HG03520 (cell line): ENCODE data around the gene PRKCH.
"Not testable (repeated sequence)": the region's sequence is repeated elsewhere in the genome, so short reads cannot be mapped to it uniquely, and the experiment has no call there.

Source experiments
- ATAC-seq: cut with Tn5 transposase; IDR thresholded peaks from one replicate; pipeline ENCODE4 v1.9.1; 2021; ENCODE audit warnings: mild to moderate bottlenecking, moderate library complexity; ENCODE audit not compliant: unreplicated experiment

Gene PRKCH

GRCh38 chr14:61451491-61451890 lies 130.1 kb downstream of the PRKCH start:
- ATAC-seq: no peak

GRCh38 chr14:61451891-61452400 lies 130.6 kb downstream of the PRKCH start:
- no peak for ATAC-seq

GRCh38 chr14:61452452-61452851 lies 131.1 kb downstream of the PRKCH start:
- no peak for ATAC-seq

GRCh38 chr14:61453103-61453767 lies 131.9 kb downstream of the PRKCH start:
- ATAC-seq: no peak

- no peak for ATAC-seq
Measured at GRCh38 chr14:61454545-61454944, 133.2 kb downstream of the PRKCH start.

GRCh38 chr14:61455351-61455750 lies 134.0 kb downstream of the PRKCH start:
- no peak for ATAC-seq

- peak; percentile 74 for ATAC-seq
Measured at GRCh38 chr14:61456720-61457119, 135.3 kb downstream of the PRKCH start.

GRCh38 chr14:61458766-61459165 lies 137.4 kb downstream of the PRKCH start:
- no peak for ATAC-seq

GRCh38 chr14:61459229-61459628 lies 137.8 kb downstream of the PRKCH start:
- no peak for ATAC-seq

- no peak for ATAC-seq
Measured at GRCh38 chr14:61460063-61460462, 138.7 kb downstream of the PRKCH start.

GRCh38 chr14:61460718-61461611 lies 139.6 kb downstream of the PRKCH start:
- ATAC-seq: no peak

- ATAC-seq: no peak
Measured at GRCh38 chr14:61461808-61462275, 140.5 kb downstream of the PRKCH start.

GRCh38 chr14:61462566-61463193 lies 141.3 kb downstream of the PRKCH start:
- ATAC-seq: no peak

- ATAC-seq: no peak
Measured at GRCh38 chr14:61463664-61464285, 142.4 kb downstream of the PRKCH start.

- not testable (repeated sequence) for ATAC-seq
Measured at GRCh38 chr14:61464539-61465320, 143.4 kb downstream of the PRKCH start.

- ATAC-seq: no peak
Measured at GRCh38 chr14:61466249-61466904, 145.0 kb downstream of the PRKCH start.

GRCh38 chr14:61466905-61467280 lies 145.5 kb downstream of the PRKCH start:
- ATAC-seq: no peak

GRCh38 chr14:61467296-61467695 lies 145.9 kb downstream of the PRKCH start:
- ATAC-seq: no peak

GRCh38 chr14:61468063-61468825 lies 146.9 kb downstream of the PRKCH start:
- no peak for ATAC-seq
